Fibroblast of villous mesenchyme (primary cell): ENCODE measurements around the gene CHD9. TPM values are rescaled to one million over a fixed set of nuclear protein-coding genes. Genes with fewer than 3 reads are reported as not detected.
"Not testable (repeated sequence)": the region's sequence is repeated elsewhere in the genome, so short reads cannot be mapped to it uniquely, and the experiment has no call there.

Experiments
- DNase-seq: peaks from one replicate; pipeline ENCODE4 v3.0.0-alpha.2; 2010; ENCODE audit warnings: low read depth
- H3K4me3 ChIP-seq: 2 replicates; pipeline ENCODE4 v1.5.1; 2011; ENCODE audit warnings: low read depth, mild to moderate bottlenecking, low read length
- total RNA-seq: library from RNA; depleted of rRNA; stranded (reverse); fragments of >200 nt; gene quantifications from 2 replicates; pipeline ENCODE4 v1.2.3, GENCODE V29; 2012
- TF ChIP-seq, protein P1 (sequence below): IDR thresholded peaks from 2 replicates; pipeline ENCODE4 v1.5.1; 2012; ENCODE audit warnings: low read depth, mild to moderate bottlenecking, low read length; ENCODE audit not compliant: insufficient read depth

The CHD9 gene
- total RNA-seq, 1 donor = 102 TPM

DNA sequence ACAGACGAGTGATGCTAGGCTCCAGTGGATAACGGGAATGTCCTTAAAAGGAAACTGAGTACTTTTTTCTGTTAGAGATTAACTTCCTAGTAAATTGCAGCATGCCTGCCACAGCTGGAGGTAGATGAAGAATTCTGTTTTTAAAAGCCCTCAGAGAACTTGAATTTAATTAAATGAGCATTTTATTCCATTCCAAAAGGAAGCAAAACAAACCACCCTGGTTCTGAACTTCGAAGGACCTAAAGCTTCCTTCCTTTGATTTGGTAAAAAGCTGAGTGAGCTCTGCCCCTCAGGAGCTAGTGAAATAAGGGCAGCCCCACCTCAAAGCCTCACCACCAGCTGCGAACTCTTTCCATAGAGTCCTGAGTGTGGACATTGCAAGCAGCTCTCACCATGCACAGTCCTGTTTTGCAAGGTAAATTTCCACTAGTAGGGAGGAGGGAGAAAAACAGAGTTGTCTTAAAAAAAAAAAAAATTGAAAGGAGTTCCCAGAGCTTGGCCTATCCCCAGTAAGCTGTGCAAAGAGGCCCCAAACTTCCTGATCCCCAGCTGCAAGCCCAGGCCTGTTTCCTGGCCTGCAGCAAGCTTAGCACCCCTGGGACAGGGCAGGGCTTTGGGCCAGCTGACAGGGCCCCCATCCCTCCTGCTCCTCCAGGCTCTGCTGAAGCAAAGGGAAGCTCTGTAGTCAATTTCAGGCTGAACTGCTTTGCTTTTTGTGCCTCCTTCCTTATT lies 13.3 kb upstream of the CHD9 start:
- no peak overlapping the region for H3K4me3 ChIP-seq
- TF ChIP-seq, protein P1, sequence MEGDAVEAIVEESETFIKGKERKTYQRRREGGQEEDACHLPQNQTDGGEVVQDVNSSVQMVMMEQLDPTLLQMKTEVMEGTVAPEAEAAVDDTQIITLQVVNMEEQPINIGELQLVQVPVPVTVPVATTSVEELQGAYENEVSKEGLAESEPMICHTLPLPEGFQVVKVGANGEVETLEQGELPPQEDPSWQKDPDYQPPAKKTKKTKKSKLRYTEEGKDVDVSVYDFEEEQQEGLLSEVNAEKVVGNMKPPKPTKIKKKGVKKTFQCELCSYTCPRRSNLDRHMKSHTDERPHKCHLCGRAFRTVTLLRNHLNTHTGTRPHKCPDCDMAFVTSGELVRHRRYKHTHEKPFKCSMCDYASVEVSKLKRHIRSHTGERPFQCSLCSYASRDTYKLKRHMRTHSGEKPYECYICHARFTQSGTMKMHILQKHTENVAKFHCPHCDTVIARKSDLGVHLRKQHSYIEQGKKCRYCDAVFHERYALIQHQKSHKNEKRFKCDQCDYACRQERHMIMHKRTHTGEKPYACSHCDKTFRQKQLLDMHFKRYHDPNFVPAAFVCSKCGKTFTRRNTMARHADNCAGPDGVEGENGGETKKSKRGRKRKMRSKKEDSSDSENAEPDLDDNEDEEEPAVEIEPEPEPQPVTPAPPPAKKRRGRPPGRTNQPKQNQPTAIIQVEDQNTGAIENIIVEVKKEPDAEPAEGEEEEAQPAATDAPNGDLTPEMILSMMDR = no peak
- DNase-seq = peak; percentile 73

GRCh38 chr16:53042235-53042701 lies 12.5 kb upstream of the CHD9 start:
- TF ChIP-seq, protein P1 = no peak
- no peak overlapping the region for H3K4me3 ChIP-seq
- DNase-seq = no peak

DNA sequence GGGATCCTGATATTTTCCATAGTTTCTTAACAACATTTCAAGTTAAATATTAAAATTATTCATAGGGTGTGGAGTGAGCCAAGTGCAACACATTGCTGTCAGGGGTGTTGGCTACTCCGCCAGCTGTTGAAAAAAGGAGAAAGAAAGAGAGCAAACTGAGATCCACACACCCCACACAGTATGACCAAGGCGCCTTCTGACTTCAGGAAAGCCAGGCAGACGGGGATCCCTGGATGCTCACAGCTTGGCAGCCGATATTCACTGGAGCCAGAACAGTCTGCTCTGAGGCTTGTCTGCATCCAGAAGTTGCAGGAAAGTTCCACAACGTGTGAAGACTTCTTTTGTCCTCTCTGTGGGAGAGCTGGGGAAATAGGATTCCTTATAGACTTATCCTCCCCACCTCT lies 11.4 kb upstream of the CHD9 start:
- no peak overlapping the region for H3K4me3 ChIP-seq
- TF ChIP-seq, protein P1 = no peak
- no peak for DNase-seq

- no peak for DNase-seq
- H3K4me3 ChIP-seq = no peak overlapping the region
- TF ChIP-seq, protein P1 = no peak
These were observed 10.7 kb upstream of the CHD9 start for GRCh38 chr16:53043986-53044601.

DNA sequence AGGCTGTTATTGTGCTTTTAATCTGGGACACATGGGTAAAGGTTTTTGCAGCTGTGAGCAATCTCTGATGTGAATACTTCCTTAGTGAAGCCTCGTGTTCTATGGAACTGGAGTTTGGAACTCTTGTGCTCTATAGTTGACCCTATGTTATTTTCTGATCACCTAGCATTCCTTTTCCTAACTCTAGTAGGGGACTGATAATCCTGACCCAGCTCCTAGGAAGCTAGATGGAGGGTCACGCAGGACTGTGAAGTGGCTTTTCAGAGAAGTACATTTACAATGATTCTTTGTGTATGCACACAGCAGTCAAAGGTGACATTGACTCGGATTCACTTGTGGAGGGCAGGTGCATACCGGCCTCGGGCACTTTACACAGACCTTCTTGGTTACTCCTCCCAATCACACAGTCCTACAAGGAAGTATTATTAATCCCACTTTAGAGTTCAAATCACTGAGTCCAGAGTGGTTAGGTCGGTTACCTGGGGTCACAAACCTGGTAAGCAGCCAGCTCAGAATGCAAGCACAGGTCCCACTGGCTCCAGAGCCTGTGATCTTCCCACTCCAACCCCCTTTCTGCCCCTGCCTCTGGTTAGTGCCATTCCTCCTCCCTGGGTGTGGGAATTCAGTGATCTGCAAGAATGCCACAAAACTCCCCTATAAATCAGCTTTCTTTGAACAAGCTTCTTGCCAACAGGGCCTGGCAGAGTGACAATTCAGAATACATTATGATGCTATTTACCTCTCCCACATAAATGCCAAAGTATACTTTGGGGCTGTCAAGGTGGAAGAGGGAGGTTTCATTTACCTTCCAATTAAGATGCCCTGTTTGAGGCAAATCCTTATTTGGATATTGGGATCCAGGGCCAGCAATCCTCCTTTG lies 9.2 kb upstream of the CHD9 start:
- TF ChIP-seq, protein P1 = no peak
- no peak overlapping the region for H3K4me3 ChIP-seq
- no peak for DNase-seq

- DNase-seq, H3K4me3 ChIP-seq: not testable (repeated sequence)
These were observed 7.3 kb upstream of the CHD9 start for GRCh38 chr16:53047515-53047914.

DNA sequence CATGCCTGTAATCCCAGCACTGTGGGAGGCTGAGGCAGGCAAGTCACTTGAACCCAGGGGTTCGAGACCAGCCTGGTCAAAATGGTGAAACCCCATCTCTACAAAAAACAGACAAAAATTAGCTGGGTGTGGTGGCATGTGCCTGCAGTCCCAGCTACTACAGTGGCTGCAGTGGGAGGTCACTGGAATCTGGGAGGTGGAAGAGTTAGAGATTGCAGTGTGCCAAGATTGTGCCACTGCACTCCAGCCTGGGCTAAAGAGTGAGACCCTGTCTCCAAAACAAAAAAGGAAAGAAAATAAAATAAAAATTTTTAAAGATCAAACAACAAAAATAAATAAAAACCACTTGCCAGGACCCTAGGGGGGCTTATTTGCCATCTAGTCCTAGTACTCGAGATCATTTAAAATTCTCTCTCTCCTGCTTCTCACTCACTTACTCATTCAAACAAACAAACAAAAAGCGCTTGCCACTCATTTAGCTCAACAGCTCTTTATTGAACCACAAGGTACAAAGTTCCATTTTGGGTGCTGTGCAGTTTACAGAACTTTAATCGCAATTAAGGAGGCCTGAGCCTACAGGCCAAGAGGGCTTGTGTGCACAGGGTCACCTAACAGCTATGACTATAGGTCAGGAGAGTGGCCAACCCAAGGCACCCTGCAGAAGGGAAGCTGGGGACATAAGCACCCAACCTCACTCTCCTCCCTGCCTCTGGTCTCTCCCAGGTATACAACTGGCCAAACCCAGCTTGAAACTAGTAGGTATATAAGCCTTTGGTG lies 6.5 kb upstream of the CHD9 start:
- no peak for DNase-seq
- TF ChIP-seq, protein P1 = no peak
- H3K4me3 ChIP-seq = no peak overlapping the region

DNA sequence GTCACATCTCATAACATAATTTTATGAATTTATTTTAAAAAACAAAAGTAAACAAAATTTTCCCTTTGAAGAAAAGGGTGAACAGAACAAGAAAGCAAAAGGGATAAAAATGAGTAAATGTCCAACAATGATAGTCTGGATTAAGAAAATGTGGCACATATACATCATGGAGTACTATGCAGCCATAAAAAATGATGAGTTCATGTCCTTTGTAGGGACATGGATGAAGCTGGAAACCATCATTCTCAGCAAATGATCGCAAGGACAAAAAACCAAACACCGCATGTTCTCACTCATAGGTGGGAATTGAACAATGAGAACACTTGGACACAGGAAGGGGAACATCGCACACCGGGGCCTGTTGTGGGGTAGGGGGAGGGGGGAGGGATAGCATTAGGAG lies 3.5 kb upstream of the CHD9 start:
- DNase-seq, H3K4me3 ChIP-seq: not testable (repeated sequence)
